Upper lobe of left lung (tissue), 4 donors: ENCODE data around the gene ARNT2.

Source experiments
- CTCF ChIP-seq, 6 experiments: fragments of 450-650 bp in 4 of 6; fragments of 200-600 bp in 2 of 6; sonication (generic) in 2 of 6; IDR thresholded peaks; one replicate each; pipeline ENCODE4 v1.5.1; 2016 to 2019; ENCODE audit warnings: antibody characterized with exemption in 6 of 6
- EP300 ChIP-seq, 4 donors: sonication (generic); formaldehyde crosslinking; IDR thresholded peaks; one replicate each; pipeline ENCODE4 v1.5.1; 2017; ENCODE audit warnings: antibody characterized with exemption in 4 of 4, control low read depth in 2 of 4
- POLR2A ChIP-seq, 4 donors: fragments of 450-650 bp; IDR thresholded peaks; one replicate each; pipeline ENCODE4 v1.5.1; 2016 to 2017; ENCODE audit warnings: antibody characterized with exemption in 4 of 4, mild to moderate bottlenecking in 2 of 4

- no peak for TF ChIP-seq CTCF (IDR thresholded peaks at IDR 0.05)
- no peak for TF ChIP-seq EP300 (IDR thresholded peaks at IDR 0.05)
- TF ChIP-seq POLR2A (IDR thresholded peaks at IDR 0.05), result no peak
Measured at GRCh38 chr15:80462111-80462510, 57.9 kb downstream of the ARNT2 start.
